HG03558 (cell line): ENCODE data around the gene SPINK2.

Source experiments
- ATAC-seq: cut with Tn5 transposase; IDR thresholded peaks from one replicate; pipeline ENCODE4 v1.9.1; 2021; ENCODE audit warnings: moderate number of reproducible peaks; ENCODE audit not compliant: unreplicated experiment; ENCODE audit errors: extremely low read depth

SPINK2 gene

GRCh38 chr4:56821381-56822243, at the start of gene SPINK2:
Gene SPINK2, minus strand, starts transcription at chr4:56821701. Its CDS starts 39 bp downstream, at chr4:56821662.
- no peak for ATAC-seq

GRCh38 chr4:56870946-56871345, 49.4 kb upstream of the SPINK2 start:
- no peak for ATAC-seq

GRCh38 chr4:56863441-56864139, 42.1 kb upstream of the SPINK2 start:
- ATAC-seq, result peak; percentile 32

GRCh38 chr4:56861360-56861759, 39.9 kb upstream of the SPINK2 start:
- ATAC-seq, result no peak

- no peak for ATAC-seq
These were observed 39.3 kb upstream of the SPINK2 start for GRCh38 chr4:56860781-56861180.

GRCh38 chr4:56859841-56860240, 38.3 kb upstream of the SPINK2 start:
- peak; percentile 31 for ATAC-seq

GRCh38 chr4:56857601-56858309, 36.3 kb upstream of the SPINK2 start:
- ATAC-seq, result no peak

GRCh38 chr4:56856656-56857055, 35.2 kb upstream of the SPINK2 start:
- no peak for ATAC-seq

GRCh38 chr4:56850910-56851309, 29.4 kb upstream of the SPINK2 start:
- ATAC-seq, result no peak

GRCh38 chr4:56844802-56845580, 23.5 kb upstream of the SPINK2 start:
- no peak for ATAC-seq

- ATAC-seq, result no peak
These were observed 22.0 kb upstream of the SPINK2 start for GRCh38 chr4:56843421-56843899.

GRCh38 chr4:56840559-56840958, 19.1 kb upstream of the SPINK2 start:
- no peak for ATAC-seq

GRCh38 chr4:56828784-56829535, 7.5 kb upstream of the SPINK2 start:
- peak; percentile 93 for ATAC-seq

- ATAC-seq, result no peak
These were observed 2.6 kb upstream of the SPINK2 start for GRCh38 chr4:56823933-56824600.

- no peak for ATAC-seq
These were observed 2.7 kb downstream of the SPINK2 start for GRCh38 chr4:56818797-56819196.

- peak; percentile 77 for ATAC-seq
These were observed 3.5 kb downstream of the SPINK2 start for GRCh38 chr4:56817840-56818491.

GRCh38 chr4:56806666-56807065, 14.8 kb downstream of the SPINK2 start:
- no peak for ATAC-seq

GRCh38 chr4:56804551-56804950, 16.9 kb downstream of the SPINK2 start:
- ATAC-seq, result no peak
